NCI-H2081 treated with DMSO at 0.1 percent for 48 hours (cell line): Measurements from ENCODE around the gene TTF2.

Source experiments
- DNase-seq: peaks from one replicate; lab custom pipeline; 2025; lab: John Stamatoyannopoulos, UW

The TTF2 gene

DNA sequence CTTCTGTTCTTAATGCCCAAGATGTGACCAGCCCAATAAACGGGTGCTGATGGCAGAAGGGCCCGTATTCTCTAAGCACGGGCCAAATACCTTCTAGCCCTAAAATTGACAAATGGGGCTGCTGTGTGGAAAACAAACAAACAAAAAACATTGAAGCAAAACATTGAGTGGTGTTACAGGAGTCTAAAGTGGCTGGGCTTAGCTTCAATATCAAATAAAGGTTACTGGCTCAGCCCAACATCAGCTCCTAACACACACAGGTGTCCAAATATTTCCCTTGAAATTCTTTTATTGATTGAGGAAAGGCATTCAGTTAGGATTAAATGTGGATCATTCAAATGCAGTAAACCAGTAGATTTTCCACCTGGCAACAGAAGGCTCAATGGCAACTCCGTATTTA, 13.3 kb upstream of the TTF2 start:
- DNase-seq = no peak

GRCh38 chr1:117047271-117047670, 12.9 kb upstream of the TTF2 start:
- no peak for DNase-seq

DNA sequence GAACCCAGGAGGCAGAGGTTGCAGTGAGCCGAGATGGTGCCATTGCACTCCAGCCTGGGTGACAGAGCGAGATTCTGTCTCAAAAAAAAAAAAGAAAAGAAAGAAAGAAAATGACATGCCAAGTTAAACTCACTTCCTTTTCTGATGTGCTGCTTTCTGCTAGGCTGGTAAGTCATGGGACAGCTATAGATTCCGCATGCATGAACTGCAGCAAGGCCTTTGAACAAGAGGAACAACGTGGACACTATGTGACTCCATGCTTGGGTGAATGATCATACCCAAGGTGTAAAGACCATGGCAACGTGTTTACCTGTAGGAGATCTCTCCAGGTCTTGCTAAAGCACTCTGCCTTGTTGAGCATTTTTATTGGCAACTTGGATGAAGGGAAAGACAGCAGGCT, 10.3 kb upstream of the TTF2 start:
- DNase-seq = no peak

DNA sequence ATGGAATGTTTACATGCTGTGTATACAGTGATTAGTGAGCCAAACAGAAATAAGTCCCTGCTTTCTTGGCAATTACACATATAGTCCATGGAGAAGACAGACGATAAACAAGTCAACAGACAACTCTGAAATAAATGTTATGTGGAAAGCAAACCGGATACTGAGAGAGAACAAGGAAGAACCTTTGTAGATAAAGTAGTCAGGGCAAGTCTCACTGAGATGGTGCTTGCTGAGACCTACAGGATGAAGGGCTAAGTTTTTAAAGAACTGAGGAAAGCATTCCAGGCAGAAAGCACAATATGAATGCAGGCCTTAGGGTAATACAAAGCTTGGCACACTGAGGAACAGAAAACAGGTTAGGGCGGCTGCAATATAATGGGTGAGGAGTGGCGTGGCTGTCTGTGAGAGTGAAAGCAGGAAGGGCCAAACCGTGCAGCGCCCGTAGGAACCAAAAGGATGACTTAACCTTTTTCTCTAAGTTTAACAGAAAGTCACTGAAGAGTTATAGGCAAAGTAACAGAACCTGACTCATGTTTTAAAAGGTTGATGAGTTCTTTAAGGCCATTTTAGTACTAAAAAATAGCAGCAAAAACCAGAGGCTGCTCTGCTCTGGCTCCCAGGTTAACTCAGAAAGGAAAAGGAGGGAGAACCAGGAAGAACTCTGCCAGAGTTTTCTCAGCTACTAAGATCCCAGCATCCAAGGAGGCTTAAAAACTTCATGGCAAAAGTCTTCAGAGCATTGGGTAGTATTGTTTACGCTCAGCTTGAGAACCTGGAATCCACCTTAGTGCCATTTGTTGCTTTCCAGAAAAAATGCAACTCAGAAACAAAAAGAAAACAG, 8.7 kb upstream of the TTF2 start:
- no peak for DNase-seq

GRCh38 chr1:117054068-117054467, 6.1 kb upstream of the TTF2 start:
- DNase-seq = no peak

DNA sequence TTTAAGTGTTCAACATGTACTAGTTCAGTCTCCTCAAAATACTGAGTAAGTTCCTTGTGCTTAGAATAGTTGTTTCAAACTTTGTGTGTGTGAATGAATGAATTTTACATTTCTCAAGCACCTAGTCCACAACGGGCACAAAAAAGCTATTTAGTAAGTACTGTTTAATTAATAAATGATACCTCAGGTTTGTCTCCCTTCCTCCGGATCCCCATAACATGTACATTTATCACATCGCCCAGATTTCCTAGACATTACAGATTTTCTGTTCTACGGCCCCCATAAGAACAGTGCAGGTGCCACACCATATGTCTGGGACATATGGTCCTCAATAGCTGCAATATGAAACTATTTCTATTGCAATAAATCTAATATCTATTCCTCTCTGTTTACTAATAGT, 1.3 kb upstream of the TTF2 start:
- DNase-seq = no peak

- no peak for DNase-seq
Measured at GRCh38 chr1:117059334-117059677, 820 bp upstream of the TTF2 start.

- peak; percentile 11 for DNase-seq
Measured at GRCh38 chr1:117060441-117061317, 553 bp downstream of the TTF2 start.

GRCh38 chr1:117061986-117062415, 1.9 kb downstream of the TTF2 start:
- no peak for DNase-seq

GRCh38 chr1:117066367-117066766, 6.2 kb downstream of the TTF2 start:
- no peak for DNase-seq

DNA sequence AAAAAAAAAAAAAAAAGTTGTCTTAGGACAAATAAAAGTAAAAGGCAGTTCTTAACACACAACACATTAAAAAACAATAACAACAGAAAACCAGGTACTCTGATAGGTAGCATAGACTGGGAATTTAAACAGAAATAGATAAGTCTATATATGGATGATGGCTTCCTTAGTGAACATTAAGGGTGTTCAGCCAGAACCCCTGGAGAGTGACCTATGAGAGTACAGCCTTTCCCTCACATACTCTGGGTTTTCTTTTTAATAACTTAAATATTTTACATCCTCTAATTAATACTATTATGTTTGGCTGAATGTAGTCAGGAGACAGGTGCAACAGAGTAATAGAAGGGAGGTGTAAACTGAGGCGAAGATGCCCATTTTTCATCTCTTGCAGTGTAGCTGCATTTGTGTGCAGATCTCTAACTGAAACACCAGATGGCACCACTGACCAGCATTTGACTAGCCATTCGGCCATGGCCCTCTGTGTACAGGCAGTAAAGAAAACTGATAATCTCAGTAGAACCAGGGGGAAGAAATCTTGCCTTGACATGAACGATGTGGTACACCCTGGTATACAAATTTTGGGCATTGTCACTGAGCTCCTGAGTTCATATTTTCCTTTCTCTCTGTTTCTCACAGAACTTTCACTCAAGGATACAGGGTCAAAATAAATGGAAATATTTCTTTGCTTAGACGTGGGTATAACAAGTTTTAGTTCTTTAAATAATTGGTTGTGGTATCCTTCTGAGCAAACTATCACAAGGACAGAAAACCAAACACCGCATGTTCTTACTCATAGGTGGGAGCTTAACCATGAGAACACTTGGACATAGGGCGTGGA, 7.6 kb downstream of the TTF2 start:
- no peak for DNase-seq

DNA sequence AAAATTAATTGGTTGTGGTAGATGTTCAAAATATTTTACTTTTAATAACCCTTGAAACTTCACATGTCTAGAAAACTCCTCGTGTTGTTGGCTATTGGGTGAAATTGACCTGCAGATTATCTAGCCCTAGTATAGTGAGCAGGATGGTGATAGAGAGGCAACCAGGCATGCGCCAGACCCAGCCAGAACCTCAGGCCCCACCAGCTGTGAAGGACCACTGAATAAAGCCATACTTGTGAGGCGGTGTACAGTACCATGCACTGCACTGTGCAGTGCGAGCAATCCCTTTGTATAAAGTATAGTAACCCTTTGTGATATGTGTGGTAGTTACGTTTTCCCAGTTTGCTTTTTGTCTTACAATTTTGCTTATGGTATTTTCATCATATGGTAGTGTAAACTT, 8.5 kb downstream of the TTF2 start:
- DNase-seq = no peak

GRCh38 chr1:117069220-117069844, 9.2 kb downstream of the TTF2 start:
- no peak for DNase-seq

DNA sequence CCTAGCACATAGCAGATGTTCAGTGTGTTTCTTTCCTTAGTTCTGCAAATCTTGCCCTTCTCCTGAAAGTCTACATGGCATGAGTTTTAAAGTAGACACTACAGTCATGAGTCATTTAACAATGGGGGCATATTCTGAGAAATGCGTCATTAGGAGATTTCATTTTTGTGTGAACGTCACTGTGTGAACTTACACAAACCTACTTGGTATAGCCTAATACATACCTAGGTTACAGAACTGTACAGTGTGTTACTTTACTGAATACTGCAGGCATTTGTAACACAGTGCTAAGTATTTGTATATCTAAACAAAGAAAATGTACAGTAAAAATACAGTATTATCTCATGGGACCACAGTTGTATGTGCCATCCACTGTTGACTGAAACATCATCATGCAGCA, 10.0 kb downstream of the TTF2 start:
- DNase-seq = no peak

GRCh38 chr1:117076648-117077047, 16.5 kb downstream of the TTF2 start:
- no peak for DNase-seq

DNA sequence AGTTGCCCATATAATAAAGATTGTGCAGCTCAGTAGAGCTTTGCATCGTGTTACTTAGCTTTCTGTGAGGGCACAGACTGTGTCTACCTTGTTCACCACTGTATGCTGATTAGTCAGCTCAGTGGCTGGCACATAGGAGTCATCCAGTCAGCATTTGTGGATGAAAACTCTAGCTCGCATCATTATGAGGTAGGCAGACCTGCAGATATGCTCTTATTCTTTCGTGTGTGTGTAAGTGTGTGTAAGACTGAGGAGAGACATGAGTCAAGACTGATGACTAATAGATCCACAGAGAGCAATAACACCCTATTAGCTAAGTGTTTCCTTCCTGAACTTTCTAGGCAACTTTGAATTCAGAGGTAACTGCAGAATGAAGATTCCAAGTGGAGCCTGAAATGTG, 17.1 kb downstream of the TTF2 start:
- DNase-seq = no peak

- DNase-seq = no peak
Measured at GRCh38 chr1:117079737-117080136, 19.6 kb downstream of the TTF2 start.

GRCh38 chr1:117084231-117084630, 24.1 kb downstream of the TTF2 start:
- DNase-seq = no peak

DNA sequence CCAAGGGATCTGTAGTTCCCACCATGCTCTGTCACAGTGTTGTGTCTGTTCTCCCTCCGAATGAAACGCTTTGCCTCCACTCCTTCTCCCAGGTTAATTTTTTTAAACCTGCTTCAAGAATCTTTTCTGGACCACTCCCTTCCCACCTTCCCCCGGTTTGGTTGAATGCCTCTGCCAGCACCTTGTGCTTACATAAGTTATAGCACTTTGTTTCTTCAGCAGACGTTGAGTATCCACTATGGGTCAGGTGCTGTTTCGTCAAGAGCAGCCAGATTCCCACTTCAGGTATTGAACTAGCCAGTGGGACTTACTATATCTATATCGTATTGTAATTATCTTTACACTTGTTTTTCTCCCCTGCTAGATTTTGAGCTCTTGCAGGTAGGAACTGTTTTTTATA, 27.6 kb downstream of the TTF2 start:
- no peak for DNase-seq

- DNase-seq = no peak
Measured at GRCh38 chr1:117089996-117090395, 29.9 kb downstream of the TTF2 start.

GRCh38 chr1:117092594-117092993, 32.5 kb downstream of the TTF2 start:
- DNase-seq = no peak

GRCh38 chr1:117093091-117093534, 33.0 kb downstream of the TTF2 start:
- DNase-seq = no peak
